Stimulated activated CD8-positive, alpha-beta memory T cell treated with anti-CD3 and anti-CD28 coated beads, Interleukin-2, amount 100 ng/mL, for 1 hour (primary cell): ENCODE results near the gene BBS9.
"Not testable (repeated sequence)": the region's sequence is repeated elsewhere in the genome, so short reads cannot be mapped to it uniquely, and the experiment has no call there.

Experiments
- DNase-seq, 2 donors: peaks; one replicate each; pipeline ENCODE4 v3.0.0-alpha.2; 2020; ENCODE audit warnings: low read depth in 2 of 2

BBS9 gene

DNA sequence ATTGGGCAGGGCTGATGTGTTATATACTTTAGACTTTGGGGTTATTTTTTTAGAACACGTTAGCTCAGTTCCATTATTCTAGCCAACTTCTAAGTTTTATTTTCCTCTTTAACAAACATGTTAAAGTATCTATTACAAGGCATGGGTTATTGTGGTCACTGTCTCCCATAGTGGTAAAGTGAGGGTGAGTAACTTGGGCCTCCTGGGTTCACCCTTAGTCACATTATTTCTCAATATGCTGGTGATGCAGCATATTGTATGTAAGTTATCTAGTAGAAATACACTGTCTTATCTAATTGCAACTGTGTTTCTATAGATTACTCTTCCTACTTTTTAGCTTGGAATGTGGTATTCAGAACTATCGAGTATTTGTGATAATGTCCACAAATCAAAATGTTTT, 65.9 kb downstream of the BBS9 start:
- no peak for DNase-seq

DNA sequence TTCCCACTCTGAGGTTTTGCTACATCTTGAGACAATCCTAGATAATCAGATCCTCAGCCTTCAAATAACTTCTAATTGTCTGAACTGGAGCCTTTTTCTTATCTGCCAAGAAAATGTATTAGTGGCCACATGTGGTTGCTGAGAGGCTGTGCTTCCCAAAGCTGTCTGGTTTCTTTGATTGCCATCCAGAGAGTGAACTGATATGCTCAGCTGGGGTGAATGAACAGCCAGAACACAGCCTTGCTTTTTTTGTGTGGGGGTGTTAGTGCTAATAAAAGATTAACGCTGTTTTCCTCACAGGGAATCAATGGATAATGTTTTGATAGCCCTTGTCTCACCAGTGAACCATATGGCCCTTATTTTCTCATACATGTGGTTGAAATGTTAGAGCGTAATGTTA, 66.9 kb downstream of the BBS9 start:
- no peak for DNase-seq

DNA sequence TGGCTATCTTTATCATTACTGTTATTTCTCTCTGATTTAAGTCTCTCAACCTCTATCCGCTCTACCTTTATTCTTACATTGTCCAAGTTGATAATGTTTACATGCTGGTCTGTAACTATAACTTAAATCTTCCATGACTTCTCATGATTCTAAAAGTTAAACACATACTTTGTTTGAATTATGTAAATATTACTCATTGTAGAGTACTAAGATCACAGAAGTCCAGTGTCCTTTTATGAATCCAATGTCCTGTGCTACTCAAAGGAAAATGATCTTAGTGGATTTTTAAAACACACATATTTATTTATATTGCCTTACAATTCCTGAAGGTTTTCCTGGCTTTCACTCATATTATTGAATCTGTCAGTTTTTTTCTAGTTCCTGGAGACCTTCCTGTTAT, 70.9 kb downstream of the BBS9 start:
- DNase-seq: no peak

DNA sequence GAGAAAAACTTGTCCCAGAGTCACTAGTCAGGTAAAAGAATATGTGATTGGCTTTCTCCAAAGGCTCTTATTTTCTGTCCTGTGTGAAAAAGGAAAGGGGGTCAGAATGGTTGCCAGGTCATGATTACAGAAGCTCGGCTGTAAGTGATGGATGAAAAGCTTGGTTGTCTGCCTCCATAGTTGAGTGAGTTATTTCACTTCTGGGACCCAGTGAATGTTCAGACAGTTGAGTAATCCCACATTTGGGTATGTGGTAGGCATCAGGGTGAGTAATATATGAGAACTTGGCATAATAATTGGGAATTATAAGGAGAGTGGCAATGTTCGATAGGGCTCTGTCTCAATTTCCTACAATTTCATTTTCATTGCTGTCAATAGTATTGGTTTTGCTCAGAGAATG, 72.5 kb downstream of the BBS9 start:
- DNase-seq: no peak

- DNase-seq: no peak
Observed at GRCh38 chr7:33210958-33211357, 81.6 kb downstream of the BBS9 start.

DNA sequence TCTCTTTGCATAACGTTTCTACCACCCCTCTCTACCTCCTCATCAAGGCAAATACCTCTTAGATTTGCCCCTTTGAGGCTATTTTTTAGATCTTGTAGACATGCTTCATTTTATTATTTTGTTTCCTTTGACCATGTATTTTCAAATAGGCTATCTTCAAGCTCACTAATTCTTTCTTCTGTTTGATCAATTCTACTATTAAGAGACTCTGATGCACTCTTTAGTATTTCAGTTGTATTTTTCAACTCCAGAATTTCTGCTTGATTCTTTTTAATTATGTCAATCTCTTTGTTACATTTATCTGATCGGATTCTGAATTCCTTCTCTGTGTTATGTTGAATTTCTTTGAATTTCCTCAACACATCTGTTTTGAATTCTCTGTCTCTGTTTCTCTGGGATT, 82.8 kb downstream of the BBS9 start:
- no peak for DNase-seq

GRCh38 chr7:33215992-33216391, 86.6 kb downstream of the BBS9 start:
- no peak for DNase-seq

- no peak for DNase-seq
Observed at GRCh38 chr7:33217595-33217994, 88.2 kb downstream of the BBS9 start.

GRCh38 chr7:33218841-33219535, 89.6 kb downstream of the BBS9 start:
- not testable (repeated sequence) for DNase-seq

DNA sequence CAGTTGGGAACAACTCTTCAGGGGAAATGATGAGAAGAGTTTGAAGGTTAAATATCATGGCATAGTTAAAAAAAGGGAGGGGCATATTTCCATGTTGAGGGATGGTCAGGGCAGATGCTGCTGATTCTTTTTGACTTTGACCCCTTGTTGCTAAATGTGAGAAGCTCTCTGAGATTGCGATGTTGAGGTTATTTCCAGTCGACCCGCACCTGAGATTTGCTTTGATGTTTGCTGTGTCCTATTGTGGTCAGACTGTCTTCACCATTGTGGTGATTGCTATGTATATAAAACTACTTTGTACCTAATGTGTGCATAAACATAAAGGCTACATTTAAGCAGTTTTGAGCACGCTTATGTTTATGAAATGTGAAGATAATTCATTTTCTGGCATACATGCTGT, 90.9 kb downstream of the BBS9 start:
- no peak for DNase-seq

DNA sequence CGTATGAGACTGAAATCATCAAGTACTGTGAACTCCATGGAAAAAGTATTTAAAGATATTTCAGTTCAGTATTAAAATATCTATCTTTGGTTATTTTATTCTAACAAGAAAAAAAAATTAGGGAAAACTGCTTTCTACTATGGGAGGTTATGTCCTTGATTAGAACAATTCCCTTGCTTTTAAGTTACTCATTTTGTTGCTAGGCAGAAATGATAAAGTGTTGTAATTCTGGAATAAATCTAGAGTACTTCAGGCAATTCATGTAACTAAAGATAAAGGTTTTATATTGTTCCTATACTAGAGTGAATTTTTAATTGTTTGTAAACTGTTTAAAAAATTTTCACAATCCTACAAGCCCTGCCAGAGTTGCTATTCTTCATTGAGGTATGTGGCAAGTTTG, 92.0 kb downstream of the BBS9 start:
- no peak for DNase-seq

- no peak for DNase-seq
Observed at GRCh38 chr7:33232632-33233145, 103.3 kb downstream of the BBS9 start.

GRCh38 chr7:33233659-33234058, 104.3 kb downstream of the BBS9 start:
- DNase-seq: no peak

GRCh38 chr7:33237036-33237435, 107.7 kb downstream of the BBS9 start:
- no peak for DNase-seq

DNA sequence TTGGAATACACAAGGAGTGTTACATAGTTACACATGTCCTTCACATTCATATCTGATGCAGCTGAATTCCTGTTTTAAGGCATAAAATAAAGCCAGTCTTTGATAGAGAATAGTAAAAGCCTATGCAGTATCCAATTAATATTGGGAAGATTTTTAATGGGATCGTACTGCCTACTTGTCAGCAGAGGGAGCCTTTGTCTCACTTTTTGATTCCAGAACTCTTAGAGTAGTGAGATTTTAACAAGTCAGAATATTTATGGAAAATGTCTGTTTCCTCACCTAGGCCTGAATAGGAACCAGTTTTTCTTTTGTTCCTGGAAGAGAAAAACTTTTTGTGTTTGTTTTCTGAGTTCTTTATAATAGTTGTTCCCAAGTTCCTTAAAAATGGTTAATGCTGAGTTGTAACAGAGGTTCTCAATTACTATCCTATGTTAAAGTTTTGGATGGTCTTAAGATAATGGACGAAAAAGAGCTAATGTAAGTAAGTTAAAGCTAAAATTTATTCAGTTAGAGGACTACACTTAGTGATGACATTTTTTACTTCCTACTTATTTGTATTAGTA, 114.0 kb downstream of the BBS9 start:
- no peak for DNase-seq

DNA sequence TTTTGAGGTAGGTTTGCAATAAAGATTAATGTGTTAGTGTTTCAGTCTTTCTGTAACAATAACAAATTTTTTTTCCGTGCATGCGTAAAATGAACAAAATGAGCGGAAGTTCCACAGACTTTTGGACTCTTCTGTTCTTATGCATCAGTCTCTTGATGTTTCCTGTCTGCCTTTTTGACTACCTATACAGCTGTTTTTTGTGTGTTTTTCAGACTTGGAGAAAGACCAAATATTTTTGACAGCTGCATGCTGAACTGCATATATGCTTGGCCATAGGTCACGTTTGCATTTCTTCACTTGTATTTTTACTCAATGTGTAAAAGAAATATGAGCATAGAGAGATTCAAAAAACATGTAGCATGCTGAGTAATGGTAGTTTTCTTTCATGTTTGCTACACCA, 119.3 kb downstream of the BBS9 start:
- DNase-seq: no peak

DNA sequence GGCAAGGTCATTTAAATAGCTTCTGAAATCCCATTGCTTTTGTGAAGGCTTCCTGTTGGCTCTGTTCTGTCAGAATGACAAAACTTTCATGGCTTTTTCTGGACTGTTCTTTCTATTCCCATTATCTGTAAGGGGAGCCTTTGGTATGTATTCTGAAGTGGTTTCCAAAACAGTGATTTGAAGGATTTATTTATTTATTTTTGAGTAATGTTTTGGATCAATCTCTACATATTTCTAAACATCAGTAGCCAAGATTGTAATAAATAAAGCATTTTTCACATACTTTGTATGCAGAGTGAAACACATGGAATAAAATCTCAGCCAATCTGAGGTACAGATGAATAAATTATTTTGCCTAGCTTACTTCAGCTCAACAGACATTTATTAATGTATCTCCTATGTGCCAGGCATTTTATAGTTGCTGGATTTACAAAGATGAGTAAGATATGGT, 121.1 kb downstream of the BBS9 start:
- DNase-seq: no peak

- no peak for DNase-seq
Observed at GRCh38 chr7:33251301-33251700, 121.9 kb downstream of the BBS9 start.

DNA sequence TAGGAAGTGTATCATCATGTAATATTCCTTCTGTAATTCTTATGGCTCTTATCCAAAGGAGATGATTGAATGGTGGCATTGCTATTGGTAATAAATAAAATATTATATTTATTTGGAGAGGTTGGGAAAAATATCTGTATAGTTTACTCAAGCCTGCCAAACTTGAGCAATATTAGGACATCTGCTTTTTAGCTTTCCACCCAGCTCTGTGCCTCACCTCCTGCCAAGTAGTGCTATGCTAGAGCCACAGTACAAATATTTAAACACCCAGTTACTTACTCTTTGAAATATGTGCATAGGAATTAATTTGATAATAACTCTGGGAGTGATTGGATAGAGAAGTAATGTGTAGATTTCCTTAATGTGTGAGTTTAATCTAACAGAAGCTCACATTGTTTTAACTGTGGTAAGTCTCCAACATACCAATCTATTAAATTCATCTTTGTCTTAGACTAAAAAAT, 129.2 kb downstream of the BBS9 start:
- DNase-seq: no peak

GRCh38 chr7:33261585-33261984, 132.2 kb downstream of the BBS9 start:
- DNase-seq: no peak

- DNase-seq: no peak
Observed at GRCh38 chr7:33262476-33262875, 133.1 kb downstream of the BBS9 start.

GRCh38 chr7:33271839-33272371, 142.5 kb downstream of the BBS9 start:
- not testable (repeated sequence) for DNase-seq

DNA sequence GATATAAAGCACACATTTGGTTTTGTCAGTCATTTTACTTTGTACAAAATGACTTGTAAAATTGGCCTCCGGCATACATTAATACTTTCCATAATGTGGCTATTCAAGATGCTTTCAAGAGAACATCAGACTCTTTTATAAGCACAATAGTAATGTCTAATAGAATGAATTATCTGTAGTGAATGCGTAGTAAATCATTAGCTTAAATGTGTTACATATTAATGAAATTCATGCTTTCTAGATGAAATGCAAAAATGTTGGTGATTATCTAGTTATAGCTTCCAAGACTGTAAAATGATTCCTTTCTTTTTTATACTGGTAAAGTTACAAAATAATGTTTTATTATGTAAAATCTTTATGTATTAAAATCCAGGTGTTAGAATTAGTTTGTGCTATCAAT, 144.0 kb downstream of the BBS9 start:
- no peak for DNase-seq
